Stimulated activated CD4-positive, alpha-beta T cell treated with anti-CD3 and anti-CD28 coated beads, Interleukin-4, amount 100 ng/mL, for 48 hours (primary cell): ENCODE results near the gene CYLD.
A peak's percentile ranks its signal among the peaks of the same experiment; 100 is the strongest.

Experiments
- DNase-seq, 2 donors: peaks; one replicate each; pipeline ENCODE4 v3.0.0-alpha.2; 2020; ENCODE audit warnings: low read depth in 2 of 2

The CYLD gene

GRCh38 chr16:50741781-50742575, at the start of gene CYLD:
Gene CYLD, plus strand, starts transcription at chr16:50742086. Its CDS starts 7,613 bp downstream, at chr16:50749699.
- DNase-seq: peak; percentile 98 to 99

GRCh38 chr16:50692644-50692998, 49.3 kb upstream of the CYLD start:
- no peak for DNase-seq

GRCh38 chr16:50692999-50693781, 48.7 kb upstream of the CYLD start, which contains the start of gene NOD2:
Gene NOD2, plus strand, starts transcription at chr16:50693606. Its CDS starts 5,890 bp downstream, at chr16:50699496.
- no peak for DNase-seq

GRCh38 chr16:50694206-50694605, 47.7 kb upstream of the CYLD start:
- no peak for DNase-seq

- no peak for DNase-seq
Observed at GRCh38 chr16:50695017-50696000, 46.6 kb upstream of the CYLD start.

- DNase-seq: no peak
Observed at GRCh38 chr16:50696126-50696525, 45.8 kb upstream of the CYLD start.

GRCh38 chr16:50696575-50697420, 45.1 kb upstream of the CYLD start:
- DNase-seq: peak; percentile 46 to 71

- DNase-seq: no peak
Observed at GRCh38 chr16:50697421-50697715, 44.5 kb upstream of the CYLD start.

- peak; percentile 44 to 61 for DNase-seq
Observed at GRCh38 chr16:50697881-50698767, 43.8 kb upstream of the CYLD start.

GRCh38 chr16:50699326-50700159, 42.3 kb upstream of the CYLD start:
- peak; percentile 62 to 69 for DNase-seq

GRCh38 chr16:50702725-50703124, 39.2 kb upstream of the CYLD start:
- no peak for DNase-seq

GRCh38 chr16:50704245-50704644, 37.6 kb upstream of the CYLD start:
- DNase-seq: no peak

GRCh38 chr16:50705436-50706110, 36.3 kb upstream of the CYLD start:
- no peak for DNase-seq

GRCh38 chr16:50706250-50706649, 35.6 kb upstream of the CYLD start:
- no peak for DNase-seq

GRCh38 chr16:50708373-50709060, 33.4 kb upstream of the CYLD start:
- DNase-seq: no peak

- DNase-seq: no peak
Observed at GRCh38 chr16:50709061-50709684, 32.7 kb upstream of the CYLD start.

- DNase-seq: no peak
Observed at GRCh38 chr16:50709980-50710379, 31.9 kb upstream of the CYLD start.
